CD4-positive, alpha-beta T cell (primary cell): Measurements from ENCODE around the gene SHISA6. TPM values are rescaled to one million over a fixed set of nuclear protein-coding genes. Genes with fewer than 3 reads are reported as not detected.

ENCODE experiments used
- ATAC-seq: fragments of 200-7000 bp; cut with Tn5 transposase; one replicate; pipeline ENCODE4 v1.10.0; 2022; ENCODE audit warnings: mild to moderate bottlenecking; ENCODE audit not compliant: poor library complexity
- CTCF ChIA-PET: fragments of 350-600 bp; sonication (Branson Sonifier 250); formaldehyde crosslinking; loops from one replicate; lab custom pipeline; 2021; ENCODE audit warnings: antibody characterized with exemption, inconsistent platforms; lab: Charles Lee
- POLR2A ChIA-PET: fragments of 350-600 bp; sonication (Branson Sonifier 250); formaldehyde crosslinking; loops from one replicate; lab custom pipeline; 2021; ENCODE audit warnings: antibody characterized with exemption, inconsistent platforms; lab: Charles Lee
- DNase-seq, 14 experiments: peaks; one replicate each; pipeline ENCODE4 v3.0.0-alpha.2; 2013 to 2020; ENCODE audit warnings: mixed read lengths in 2 of 14
- H3K27ac ChIP-seq, 2 donors: one replicate each; pipeline versions ENCODE4 v1.5.1 to v1.7.0; 2013; ENCODE audit warnings: low read length in 2 of 2, low read depth in 1 of 2, mild to moderate bottlenecking in 1 of 2
- H3K27me3 ChIP-seq, 2 experiments: 1 replicate in 1 of 2; 2 replicates in 1 of 2; pipeline versions ENCODE4 v1.6.1 to v1.7.0; 2013; ENCODE audit warnings: low read length in 2 of 2, control low read depth in 1 of 2, mild to moderate bottlenecking in 1 of 2, moderate library complexity in 1 of 2; ENCODE audit not compliant: insufficient read depth in 2 of 2, control insufficient read depth in 1 of 2
- H3K36me3 ChIP-seq: one replicate; pipeline ENCODE4 v1.6.1; 2013; ENCODE audit warnings: low read length, control low read depth; ENCODE audit not compliant: insufficient read depth
- H3K4me1 ChIP-seq: one replicate; pipeline ENCODE4 v1.6.1; 2013; ENCODE audit warnings: low read length, control low read depth; ENCODE audit not compliant: insufficient read depth
- H3K4me3 ChIP-seq: one replicate; pipeline ENCODE4 v1.5.1; 2013; ENCODE audit warnings: mild to moderate bottlenecking, low read length, moderate library complexity
- H3K9me3 ChIP-seq, 2 experiments: 1 replicate in 1 of 2; 2 replicates in 1 of 2; pipeline versions ENCODE4 v1.6.1 to v1.7.0; 2013; ENCODE audit warnings: low read length in 2 of 2, mild to moderate bottlenecking in 2 of 2, control low read depth in 1 of 2, moderate library complexity in 1 of 2; ENCODE audit not compliant: control insufficient read depth in 1 of 2, insufficient read depth in 1 of 2
- H3K27ac Mint-ChIP-seq: one replicate; pipeline ENCODE4 v1.8.0; 2020; ENCODE audit warnings: mixed read lengths
- H3K27me3 Mint-ChIP-seq: one replicate; pipeline ENCODE4 v1.8.0; 2021; ENCODE audit warnings: mixed read lengths
- H3K36me3 Mint-ChIP-seq: one replicate; pipeline ENCODE4 v1.8.0; 2021; ENCODE audit warnings: low read depth, mixed read lengths
- H3K4me1 Mint-ChIP-seq: one replicate; pipeline ENCODE4 v1.8.0; 2021; ENCODE audit warnings: low read depth, mixed read lengths
- H3K4me3 Mint-ChIP-seq: one replicate; pipeline ENCODE4 v1.8.0; 2020; ENCODE audit warnings: mild to moderate bottlenecking, mixed read lengths
- H3K9me3 Mint-ChIP-seq: one replicate; pipeline ENCODE4 v1.8.0; 2020; ENCODE audit warnings: mixed read lengths
- CTCF ChIP-seq: fragments of 200-600 bp; IDR thresholded peaks from one replicate; pipeline ENCODE4 v1.8.0; 2022; ENCODE audit warnings: antibody characterized with exemption, mild to moderate bottlenecking
- intact Hi-C, 2 experiments: fragments of 100-400 bp; cut with DNase I in 1 of 2; cut with micrococcal nuclease in 1 of 2; formaldehyde crosslinking; loops; one replicate each; pipeline versions ENCODE4 v1.15.1 to v1.9.0; 2023 to 2025; cut with DNase I, micrococcal nuclease
- total RNA-seq, 174 experiments: library from RNA in 2 of 174; stranded (reverse) in 2 of 174; gene quantifications; one replicate each; pipeline ENCODE4 v1.2.3 and lab custom pipeline; 2021 to 2026

Gene SHISA6
- total RNA-seq, 2 experiments from 2014 or later, result not detected

GRCh38 chr17:11506635-11507034, 265.6 kb downstream of the SHISA6 start:
- intact Hi-C loops, result no loop called here
- Mint-ChIP-seq H3K9me3 (peaks cover 7% of the 10 kb centered on the region), H3K4me1 (no peaks in the 10 kb centered on the region), H3K27ac (no peak overlapping the region), H3K27me3 (no peaks in the 10 kb centered on the region), H3K36me3 (no peaks in the 10 kb centered on the region), H3K4me3 (no peak overlapping the region)
- CTCF ChIA-PET, result no interaction called here
- H3K9me3 ChIP-seq, result no peaks in the 10 kb centered on the region
- POLR2A ChIA-PET, result no interaction called here
- no peak for ATAC-seq
- no peaks in the 10 kb centered on the region for H3K4me1 ChIP-seq
- H3K4me3 ChIP-seq, result no peak overlapping the region
- no peaks in the 10 kb centered on the region for H3K36me3 ChIP-seq
- no peaks in the 10 kb centered on the region for H3K27me3 ChIP-seq
- no peak overlapping the region for H3K27ac ChIP-seq
- TF ChIP-seq CTCF, result no peak
- DNase-seq, result no peak

- H3K4me1 ChIP-seq, result no peaks in the 10 kb centered on the region
- no peak for TF ChIP-seq CTCF
- H3K27ac Mint-ChIP-seq, result no peak overlapping the region
- peaks cover 3% of the 10 kb centered on the region for H3K9me3 Mint-ChIP-seq
- H3K4me3 ChIP-seq, result no peak overlapping the region
- H3K9me3 ChIP-seq, result no peaks in the 10 kb centered on the region
- no peak overlapping the region for H3K4me3 Mint-ChIP-seq
- no peaks in the 10 kb centered on the region for H3K36me3 ChIP-seq
- intact Hi-C loops, result no loop called here
- ChIA-PET CTCF (no interaction called here), POLR2A (no interaction called here)
- DNase-seq (no peak), ATAC-seq (no peak)
- H3K27ac ChIP-seq, result no peak overlapping the region
- no peaks in the 10 kb centered on the region for H3K27me3 ChIP-seq
- no peaks in the 10 kb centered on the region for H3K4me1 Mint-ChIP-seq
- no peaks in the 10 kb centered on the region for H3K36me3 Mint-ChIP-seq
- H3K27me3 Mint-ChIP-seq, result no peaks in the 10 kb centered on the region
Observed at GRCh38 chr17:11511696-11512095, 270.7 kb downstream of the SHISA6 start.

GRCh38 chr17:11514565-11514964, 273.6 kb downstream of the SHISA6 start:
- no peak for TF ChIP-seq CTCF
- ATAC-seq, result no peak
- ChIA-PET CTCF (no interaction called here), POLR2A (no interaction called here)
- Mint-ChIP-seq H3K9me3 (peaks cover 3% of the 10 kb centered on the region), H3K36me3 (no peaks in the 10 kb centered on the region), H3K4me3 (no peak overlapping the region), H3K4me1 (no peaks in the 10 kb centered on the region), H3K27me3 (no peaks in the 10 kb centered on the region), H3K27ac (no peak overlapping the region)
- Histone ChIP-seq H3K4me1 (no peaks in the 10 kb centered on the region), H3K36me3 (no peaks in the 10 kb centered on the region), H3K9me3 (no peaks in the 10 kb centered on the region), H3K4me3 (no peak overlapping the region), H3K27me3 (no peaks in the 10 kb centered on the region), H3K27ac (no peak overlapping the region)
- DNase-seq, result no peak
- intact Hi-C loops, result no loop called here
